Inflammatory macrophage treated with lipopolysaccharide for 4 hours (primary cell): ENCODE measurements around the gene ZNF451.

Experiments
- DNase-seq: peaks from one replicate; pipeline ENCODE4 v3.0.0-alpha.2; 2020

Gene ZNF451

DNA sequence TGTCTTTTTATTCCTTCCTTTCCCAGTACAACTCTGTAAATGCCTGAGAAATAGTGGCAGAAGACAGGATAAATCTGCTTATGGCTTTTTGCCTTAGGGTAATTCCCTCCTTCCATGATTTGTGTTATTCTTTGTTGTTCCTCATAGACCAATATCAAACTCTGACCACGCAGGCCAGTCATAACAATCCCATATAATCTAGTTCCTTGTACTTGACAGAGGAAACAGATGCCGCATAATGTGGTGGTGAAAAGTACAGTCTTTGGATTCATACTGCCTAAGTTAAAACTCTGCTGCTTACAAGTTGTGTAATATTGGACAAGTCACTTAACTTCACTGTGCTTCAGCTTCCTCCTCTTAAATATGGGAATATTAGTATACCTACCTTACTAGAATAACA, 74.0 kb downstream of the ZNF451 start:
- DNase-seq: no peak

DNA sequence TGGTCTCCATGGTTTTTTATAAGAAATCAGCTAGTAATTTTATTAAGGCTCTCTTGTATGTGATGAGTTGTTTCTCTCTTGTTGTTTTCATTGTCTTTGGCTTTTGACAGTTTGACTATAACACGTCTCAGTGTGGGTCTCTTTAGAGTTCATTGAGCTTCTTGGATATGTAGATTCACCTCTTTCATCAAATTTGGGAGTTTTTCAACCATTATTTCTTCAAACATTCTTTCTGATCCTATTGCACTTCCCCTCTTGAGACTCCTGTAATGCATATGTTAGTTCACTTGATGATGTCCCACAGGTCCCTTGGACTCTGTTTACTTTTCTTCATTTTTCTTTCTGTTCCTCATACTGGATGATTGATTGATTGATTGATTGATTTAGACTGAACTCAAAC, 75.1 kb downstream of the ZNF451 start:
- DNase-seq: no peak

DNA sequence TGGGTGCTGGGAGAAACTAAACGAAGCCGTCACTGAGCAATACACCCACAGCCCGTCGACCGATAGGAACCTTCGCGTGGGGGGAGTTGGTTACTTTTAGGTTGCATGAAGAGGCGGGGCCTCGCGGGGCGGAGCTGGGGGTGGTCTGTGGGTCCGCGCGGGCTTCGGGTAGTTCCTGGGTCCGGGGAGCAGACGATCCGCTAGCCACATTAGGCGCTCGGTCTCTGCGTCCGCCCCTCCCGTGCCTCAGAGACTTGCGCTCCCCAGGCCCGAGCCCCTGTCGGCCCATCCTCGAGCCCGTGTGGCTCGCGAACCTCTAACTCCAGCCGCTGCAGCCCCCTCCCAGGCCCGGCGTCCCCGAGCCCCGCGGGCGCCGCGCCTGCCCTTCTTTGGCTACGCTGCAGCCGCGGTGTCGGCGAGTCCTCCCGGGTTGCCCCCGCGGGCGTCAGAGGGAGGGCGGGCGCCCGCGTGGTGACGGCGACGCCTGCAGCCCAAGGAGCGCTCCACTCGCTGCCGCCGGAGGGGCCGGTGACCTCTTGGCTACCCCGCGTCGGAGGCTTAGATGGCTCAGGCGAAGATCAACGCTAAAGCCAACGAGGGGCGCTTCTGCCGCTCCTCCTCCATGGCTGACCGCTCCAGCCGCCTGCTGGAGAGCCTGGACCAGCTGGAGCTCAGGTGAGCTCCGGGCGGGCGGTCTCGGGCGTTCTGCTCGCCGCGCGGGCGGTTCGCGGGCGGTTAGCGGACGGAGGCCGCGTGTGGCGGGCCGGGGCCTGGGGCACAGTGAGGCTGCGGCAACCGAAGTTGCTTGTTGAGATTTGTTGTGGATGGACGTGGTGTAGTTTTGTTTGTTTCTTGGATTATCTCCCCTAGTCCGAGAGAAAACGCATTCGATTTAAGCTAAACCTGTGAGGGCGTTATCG, 82.4 kb downstream of the ZNF451 start, which contains the start of gene BAG2:
BAG2 (plus strand) TSS at position 191 of the 920 bp plus-strand sequence; CDS start at position 563, 372 bp downstream.
- peak; percentile 78 for DNase-seq

DNA sequence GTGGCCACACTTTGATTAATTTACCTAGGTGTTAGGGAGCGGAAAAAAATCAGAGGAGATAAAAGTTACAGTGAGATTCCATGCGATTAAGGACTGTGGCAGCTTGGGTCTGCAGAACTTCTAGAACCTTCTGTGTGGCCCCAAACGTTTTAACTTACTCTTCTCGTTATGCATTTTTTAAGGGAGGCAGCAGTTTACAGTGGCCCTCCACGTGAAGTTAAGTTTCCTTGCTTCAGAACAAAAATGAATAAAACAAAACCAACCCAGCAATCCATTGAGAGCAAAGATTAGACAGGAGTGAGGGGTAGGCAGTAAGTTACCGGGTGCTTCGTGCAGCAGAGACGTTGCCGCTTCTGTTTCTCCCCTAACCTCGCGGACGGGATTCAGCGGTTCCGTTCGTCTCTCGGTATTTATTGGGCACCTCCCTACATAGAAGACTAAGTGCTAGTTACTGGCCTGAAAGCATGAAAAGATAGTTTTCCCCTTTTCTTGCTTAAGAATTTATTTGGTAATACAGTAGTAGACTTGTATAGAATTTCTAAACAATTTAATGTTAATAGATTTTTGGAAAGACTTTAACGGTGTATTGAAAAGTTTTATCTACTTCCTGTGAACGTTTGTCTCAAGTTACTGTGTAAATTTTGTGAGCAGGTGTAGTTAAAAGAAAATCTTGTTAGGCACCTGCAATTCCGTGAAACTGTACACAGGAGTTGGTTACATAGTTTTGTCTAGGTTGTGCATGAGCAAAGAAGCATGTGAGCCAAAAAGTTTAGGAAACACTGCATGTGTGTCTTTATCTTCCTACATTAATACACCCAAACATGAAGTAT, 83.3 kb downstream of the ZNF451 start:
- DNase-seq: peak; percentile 4

DNA sequence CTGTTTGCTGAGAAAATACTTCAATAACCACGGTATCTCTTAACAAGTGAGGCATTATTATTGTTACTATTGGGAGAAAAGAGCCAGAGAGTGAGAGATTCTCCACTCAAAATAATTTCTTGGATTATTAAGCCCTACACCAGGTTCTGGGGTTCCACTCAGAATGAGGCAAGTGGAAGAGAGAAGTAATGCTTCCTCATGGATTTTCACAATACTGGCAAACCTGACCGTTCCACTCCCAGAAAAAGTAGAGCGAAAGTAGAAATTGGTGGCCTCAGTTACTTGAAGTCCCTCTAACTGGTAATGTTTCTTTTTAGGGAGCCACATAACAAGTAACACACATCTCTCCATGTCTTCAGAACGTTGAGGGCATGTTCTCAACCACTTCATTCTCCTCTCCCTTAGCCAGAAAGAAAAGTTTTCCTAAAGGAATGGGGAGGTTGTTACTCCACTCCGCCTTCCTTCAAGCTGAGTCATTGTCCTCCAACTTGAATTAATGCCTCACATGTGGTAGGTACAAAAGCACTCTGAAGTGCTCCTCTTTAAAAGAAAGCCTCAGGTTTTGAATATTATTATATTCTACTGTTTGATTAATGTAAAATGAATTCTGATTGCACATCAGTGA, 84.0 kb downstream of the ZNF451 start:
- DNase-seq: peak; percentile 23

DNA sequence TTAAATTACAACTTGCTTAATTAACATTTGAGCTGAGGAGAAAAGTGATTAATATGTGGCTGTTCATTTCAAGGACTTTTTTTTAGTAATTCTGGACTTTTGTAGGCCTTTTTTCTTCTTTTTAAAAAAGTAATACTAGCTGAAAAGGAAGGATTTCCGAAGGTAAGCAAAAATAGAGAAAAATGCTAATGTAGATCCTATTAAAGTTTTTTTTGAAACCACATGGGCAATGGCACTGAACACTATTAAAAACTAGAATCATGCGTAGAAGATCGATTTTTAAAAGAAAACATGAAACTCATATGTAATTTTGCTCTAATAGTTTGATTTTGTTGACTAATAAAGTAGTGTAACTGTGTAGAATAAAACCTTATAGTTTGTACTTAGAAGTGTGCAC, 84.5 kb downstream of the ZNF451 start:
- DNase-seq: no peak

DNA sequence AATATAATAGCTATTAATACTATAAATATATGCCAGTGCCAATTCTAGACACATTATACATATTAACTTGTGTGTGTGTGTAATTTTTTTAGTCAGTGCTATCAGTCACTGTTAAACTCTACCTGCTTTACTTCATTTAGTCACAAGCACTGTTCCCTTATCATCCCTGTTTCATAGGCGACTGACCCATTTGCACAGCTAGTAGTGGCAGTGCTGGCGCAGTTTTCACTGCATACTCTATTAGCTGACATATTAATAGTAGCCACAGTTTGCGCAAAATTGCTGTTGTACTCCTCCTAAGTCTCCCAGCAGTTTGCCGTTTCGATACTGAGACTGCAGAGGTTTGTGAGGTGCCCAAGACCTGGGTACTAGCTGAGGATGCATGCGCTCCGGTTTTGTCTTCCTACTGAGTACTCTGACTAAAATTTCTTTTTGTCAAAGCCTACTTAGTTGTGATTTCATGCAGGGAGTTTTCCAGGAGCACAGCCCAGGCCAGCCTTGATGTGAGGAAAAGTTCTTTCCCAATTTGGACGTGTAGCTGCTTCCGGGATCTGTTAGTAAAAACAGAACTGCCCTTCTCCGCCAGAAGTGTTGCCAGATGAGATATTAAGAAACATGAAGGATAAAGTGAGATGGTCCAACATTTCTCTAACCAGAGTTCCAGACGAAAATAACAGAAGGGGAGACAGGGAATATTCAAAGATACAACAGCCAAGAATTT, 87.7 kb downstream of the ZNF451 start:
- no peak for DNase-seq

DNA sequence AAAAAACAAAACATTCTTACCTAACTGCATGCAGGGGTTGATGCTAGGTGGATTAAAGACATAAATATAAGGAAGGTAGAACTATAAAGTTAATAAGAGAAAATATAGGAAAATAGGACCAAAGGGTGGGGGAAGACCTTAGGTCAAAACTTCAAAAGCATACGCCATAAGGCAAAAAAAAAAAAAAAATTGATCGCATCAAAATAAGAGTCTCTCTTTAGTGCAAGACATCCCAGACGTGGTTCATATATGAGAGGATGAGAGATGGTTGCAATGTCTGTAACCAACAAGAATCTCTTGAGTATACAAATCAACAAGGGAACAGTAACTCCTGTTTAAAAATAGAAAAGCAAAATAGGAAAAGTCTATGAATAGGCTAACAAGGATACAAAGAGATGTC, 90.6 kb downstream of the ZNF451 start:
- DNase-seq: no peak

DNA sequence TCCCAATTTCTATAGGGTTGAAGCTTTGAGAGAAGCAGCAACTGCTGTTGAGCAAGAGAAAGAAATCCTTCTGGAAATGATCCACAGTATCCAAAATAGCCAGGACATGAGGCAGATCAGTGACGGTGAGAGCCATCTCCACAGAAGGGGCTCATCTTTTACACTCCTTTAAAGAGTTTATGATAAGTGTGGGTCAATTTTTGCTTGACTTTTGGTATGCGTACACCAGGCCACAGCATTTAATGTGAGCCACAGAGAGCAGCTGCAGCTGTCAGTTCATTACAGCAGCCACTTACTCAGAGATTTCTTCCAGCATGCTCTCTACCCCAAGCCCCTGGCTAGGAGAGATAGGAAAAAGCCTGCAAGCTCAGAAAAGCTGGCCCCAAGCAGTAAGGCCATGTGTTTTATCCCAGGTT, 92.0 kb downstream of the ZNF451 start:
- DNase-seq: no peak

DNA sequence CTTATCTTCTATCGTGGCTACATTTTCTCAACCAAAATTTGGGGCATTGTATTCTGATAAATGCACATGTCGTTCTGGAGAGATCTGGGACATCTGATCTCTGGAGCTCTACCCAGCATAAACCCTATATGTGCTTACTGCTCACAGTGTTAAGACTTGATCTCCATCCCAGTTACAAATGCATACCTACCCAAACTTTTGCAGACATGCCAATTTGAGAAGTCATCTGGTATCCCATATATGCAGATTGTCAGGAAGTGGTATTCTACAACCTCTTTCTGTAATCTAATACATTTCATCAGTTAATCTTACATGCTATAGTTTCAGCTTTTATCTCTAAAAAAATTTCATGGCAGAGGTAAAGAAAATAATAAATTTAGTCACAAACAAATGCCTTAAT, 93.3 kb downstream of the ZNF451 start:
- no peak for DNase-seq

DNA sequence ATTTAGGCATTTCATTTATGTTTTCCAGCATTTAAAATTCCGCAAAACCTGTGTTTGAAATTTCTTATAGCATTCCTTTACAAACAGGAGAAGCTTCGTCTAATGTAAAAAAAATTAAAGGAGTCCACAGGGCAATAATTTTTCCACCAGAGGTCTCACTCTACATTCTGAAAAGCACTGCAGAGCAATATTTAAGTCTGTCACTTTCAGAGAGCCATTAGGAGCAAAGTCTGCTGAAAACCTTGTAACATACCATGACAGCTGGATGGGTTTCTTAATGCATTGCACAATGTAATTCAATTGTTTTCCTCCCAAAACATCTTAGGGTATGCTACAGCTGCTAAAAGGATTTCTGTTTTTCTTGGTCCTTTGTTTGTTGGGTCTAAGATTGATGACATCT, 100.2 kb downstream of the ZNF451 start:
- peak; percentile 5 for DNase-seq

DNA sequence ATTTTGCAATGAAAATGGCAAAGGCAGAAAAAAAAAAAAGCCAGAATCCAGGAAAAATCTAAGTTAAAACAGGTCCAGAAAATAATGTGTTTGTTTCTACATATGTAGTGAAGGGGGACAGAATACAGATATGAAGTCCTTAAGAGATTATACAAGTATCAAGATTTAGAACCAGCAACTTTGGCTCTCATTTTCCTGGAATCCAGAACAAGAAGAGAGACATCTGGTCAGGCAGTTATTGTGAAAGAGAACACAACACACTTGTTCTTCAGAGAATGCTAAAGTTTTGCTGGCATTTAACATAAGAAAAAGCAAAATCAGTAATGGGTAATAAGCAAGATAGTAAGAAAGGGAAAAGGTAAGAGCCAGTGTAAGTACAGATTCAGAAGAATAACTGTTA, 103.2 kb downstream of the ZNF451 start:
- no peak for DNase-seq

DNA sequence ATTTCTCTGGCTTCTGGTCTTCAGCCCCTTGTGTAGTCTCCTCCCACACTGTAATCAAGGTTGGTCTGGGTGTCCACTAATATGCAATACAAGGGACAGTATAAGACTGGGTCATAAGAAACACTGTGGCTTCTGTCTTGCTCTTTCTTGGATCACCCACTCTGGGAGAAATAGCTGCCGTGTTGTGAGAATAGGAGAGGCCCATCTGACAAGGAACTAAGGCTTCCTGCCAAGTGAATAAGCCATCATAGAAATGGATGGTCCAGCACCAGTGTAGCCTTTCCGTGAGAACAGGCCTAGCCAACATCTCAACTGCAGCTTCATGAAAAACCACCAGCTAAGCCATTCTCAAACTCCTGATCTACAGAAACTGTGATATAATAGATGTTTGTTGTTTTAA, 105.5 kb downstream of the ZNF451 start:
- DNase-seq: no peak

DNA sequence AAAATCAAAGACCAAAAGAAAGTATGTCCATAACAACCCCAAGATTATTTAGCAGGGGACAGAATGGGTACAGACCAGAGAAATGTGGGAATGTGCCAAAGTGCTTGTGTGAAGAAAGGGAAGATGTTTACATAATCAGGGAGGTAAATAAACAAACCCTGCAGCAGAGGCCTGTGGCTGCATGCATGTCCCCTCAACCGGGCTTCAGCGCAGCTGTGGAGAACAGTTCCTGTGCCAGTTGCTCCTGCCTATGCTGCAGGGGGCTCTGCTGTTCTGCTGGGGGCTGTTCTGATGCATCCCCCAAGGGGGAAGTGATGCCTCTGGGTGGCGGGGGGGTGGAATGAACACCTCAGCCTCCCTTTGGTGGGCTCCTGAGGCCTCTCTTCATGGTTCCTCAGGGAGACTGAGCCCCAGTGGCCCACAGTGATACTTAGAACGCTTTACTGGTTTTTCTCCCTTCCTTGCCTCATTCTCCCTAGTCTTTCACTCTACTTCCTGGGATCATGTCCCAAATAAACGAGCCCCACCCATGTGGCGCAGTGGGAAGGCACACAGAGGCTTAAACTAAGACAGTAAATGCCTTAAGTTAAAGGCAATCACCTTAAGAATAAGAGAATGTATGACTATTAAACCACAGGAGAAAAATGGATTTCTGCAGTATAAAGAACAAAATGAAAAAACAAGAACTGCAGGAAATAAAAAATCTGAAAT, 109.1 kb downstream of the ZNF451 start:
- DNase-seq: no peak

DNA sequence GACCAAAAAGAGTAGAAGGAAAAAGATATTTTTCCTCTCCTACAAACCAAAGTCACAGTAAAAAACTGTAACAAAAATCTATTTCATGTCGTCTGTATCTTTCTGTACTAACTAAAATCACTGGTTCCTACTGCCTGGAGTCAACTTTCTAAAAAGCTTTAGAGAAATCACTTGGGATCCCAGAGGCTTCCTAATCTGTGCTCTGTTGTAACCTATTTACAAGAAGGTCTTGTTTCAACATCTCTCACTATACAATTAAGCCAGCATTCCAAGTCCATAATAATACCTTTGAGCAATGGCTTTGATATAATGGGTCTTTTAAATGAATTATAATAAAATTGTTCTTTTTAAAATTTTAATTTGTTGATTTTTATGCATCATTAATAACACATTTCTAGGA, 111.7 kb downstream of the ZNF451 start:
- DNase-seq: no peak

DNA sequence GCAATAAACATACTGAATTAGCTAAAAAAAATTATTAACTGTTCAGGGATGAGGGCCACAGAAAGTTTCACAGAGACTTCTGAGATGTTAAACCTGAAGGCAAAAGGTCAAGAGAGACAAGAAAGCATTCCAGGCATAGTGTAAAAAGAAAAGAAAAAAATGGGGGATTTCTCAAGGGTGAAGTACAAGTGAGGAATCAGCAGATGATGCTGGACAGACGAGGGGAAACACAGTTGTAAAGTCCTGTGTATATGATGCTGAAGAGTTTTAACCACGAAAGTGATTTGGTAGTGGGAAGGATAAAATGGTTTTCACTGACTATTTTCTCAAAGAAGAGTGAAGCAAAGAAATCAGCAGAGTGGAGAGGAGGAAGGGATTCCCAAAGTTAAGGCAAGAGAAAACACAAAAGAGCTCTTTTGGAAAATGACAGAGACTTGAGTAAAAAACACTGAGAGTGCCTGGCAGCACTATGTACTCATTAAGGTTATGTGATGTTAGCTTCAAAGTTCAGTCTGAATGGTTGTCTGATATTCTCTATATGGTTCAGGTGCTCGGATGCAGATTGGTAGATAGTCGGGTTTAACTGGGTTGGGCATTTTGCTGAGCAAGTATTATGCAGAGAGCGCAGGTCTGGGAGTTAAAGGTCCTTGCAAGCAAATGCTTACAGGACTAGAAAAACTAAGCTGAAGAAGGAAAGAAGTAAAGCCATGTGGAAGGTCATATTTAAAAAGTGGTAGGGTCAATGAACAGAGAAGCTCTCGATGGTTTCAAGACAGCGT, 115.8 kb downstream of the ZNF451 start:
- DNase-seq: no peak

DNA sequence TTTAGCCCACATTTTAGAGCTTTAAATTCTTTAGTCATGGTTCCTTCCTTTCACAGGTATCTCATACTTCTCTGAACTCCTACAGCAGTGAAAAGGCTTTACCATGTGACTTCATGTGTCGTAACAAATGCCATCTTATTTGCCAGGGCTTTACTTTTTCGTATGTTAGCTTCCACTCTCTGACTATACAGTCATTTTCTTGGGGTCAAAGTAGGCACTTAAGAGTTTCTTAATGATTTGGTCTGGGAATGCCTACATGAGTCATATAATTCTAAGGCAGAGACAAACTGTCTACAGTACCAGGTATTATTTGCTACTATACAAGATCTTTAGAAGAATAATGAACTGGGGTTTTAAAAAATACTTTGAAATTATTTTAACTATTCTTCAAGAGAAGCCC, 117.2 kb downstream of the ZNF451 start:
- no peak for DNase-seq

DNA sequence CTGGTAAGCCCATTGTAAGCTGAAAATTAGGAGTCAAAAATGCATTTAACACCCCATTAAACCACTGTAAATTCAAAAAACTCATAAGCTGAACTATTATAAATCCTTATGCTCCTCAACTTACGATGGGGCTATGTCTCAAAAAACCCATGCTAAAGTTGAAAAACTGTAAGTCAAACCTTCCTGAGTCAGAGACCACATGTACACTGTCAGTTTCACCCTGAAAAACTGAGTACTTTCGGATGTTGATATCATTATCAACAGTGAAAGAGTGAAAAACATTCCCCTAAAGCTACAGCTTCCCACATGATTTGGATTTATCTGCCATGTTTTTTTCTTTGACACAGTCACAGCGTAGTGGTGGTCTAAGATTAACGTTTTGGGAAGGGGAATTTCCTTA, 117.9 kb downstream of the ZNF451 start:
- no peak for DNase-seq

DNA sequence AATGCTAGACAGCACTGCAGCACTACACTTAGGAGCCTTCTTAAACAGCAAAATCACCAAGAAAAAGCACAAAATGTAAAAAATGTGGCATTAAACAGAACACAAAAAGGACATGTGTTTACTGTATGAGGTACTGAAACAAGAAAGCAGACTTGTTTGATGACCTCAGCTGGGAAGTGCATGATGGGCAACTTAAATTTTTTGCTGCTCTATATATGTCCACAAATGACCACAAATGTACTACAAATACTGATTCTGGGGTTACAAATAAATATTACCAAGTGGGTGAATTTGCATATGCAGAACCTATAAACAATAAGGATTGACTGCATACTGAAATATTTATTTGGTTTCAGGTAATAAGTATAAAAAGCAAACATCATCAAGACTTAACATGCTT, 119.0 kb downstream of the ZNF451 start:
- no peak for DNase-seq

DNA sequence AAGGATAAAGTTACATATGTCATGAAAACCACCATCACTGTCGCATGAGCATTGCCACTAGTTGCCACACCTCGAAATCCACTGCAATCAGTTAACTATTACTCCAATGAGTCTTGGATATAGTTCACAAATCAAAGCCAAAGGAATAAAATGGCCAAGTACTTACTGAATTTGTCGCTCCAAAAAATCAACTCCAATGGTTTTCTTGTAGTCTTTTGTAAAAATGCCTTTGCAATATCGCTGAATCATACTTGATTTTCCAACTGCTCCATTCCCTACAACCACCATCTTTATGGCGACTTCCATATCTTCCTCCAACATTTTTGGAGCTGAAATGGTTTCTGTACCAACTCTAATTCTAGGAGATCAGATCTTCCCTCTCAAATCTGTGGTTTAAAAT, 120.1 kb downstream of the ZNF451 start:
- no peak for DNase-seq

DNA sequence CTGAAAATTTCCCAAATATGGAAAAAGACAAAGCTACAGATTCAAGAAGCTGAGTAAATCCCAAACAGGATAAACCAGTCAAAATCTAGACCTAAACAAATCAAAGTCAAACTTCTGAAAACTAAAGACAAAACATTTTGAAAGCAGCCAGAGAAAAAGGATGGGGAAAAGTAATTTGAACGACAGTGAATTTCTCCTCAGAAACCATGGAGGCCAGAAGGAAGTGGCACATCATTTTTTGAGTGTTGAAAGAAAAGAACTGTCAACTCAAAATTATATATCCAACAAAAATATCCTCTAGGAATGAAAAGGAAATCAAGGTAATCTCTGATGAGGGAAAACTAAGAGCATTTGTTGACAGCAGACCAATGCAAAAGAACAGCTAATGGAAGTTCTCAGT, 125.3 kb downstream of the ZNF451 start:
- no peak for DNase-seq
